ACC112 (cell line): ENCODE data around the gene KRT38.
"Not testable (repeated sequence)": the region's sequence is repeated elsewhere in the genome, so short reads cannot be mapped to it uniquely, and the experiment has no call there.

ENCODE experiments used
- H2AFZ ChIP-seq: fragments of 200-600 bp; sonication (generic); one replicate; pipeline ENCODE4 v1.6.0; 2017; ENCODE audit warnings: antibody characterized with exemption, low read length; ENCODE audit not compliant: unreplicated experiment
- H3K27ac ChIP-seq: fragments of 200-600 bp; sonication (generic); 2 replicates; pipeline ENCODE4 v1.5.1; 2014; ENCODE audit warnings: low read depth, mild to moderate bottlenecking, antibody characterized with exemption, low read length, moderate library complexity
- H3K27me3 ChIP-seq: fragments of 200-600 bp; sonication (generic); 2 replicates; pipeline ENCODE4 v1.6.1; 2014; ENCODE audit warnings: mild to moderate bottlenecking, antibody characterized with exemption, low read length, moderate library complexity, mixed read lengths; ENCODE audit not compliant: insufficient read depth
- H3K36me3 ChIP-seq: fragments of 200-600 bp; sonication (generic); 2 replicates; pipeline ENCODE4 v1.6.1; 2016; ENCODE audit warnings: mild to moderate bottlenecking, antibody characterized with exemption, low read length, moderate library complexity, mixed read lengths; ENCODE audit not compliant: insufficient read depth
- H3K4me1 ChIP-seq: fragments of 200-600 bp; sonication (generic); one replicate; pipeline ENCODE4 v1.6.1; 2016; ENCODE audit warnings: low read length, mixed read lengths; ENCODE audit not compliant: insufficient read depth, unreplicated experiment, control insufficient read depth
- H3K4me3 ChIP-seq: fragments of 200-600 bp; sonication (generic); 2 replicates; pipeline ENCODE4 v1.5.1; 2014; ENCODE audit warnings: mild to moderate bottlenecking, low read depth, low read length
- H3K79me2 ChIP-seq: fragments of 200-600 bp; sonication (generic); one replicate; pipeline ENCODE4 v1.6.0; 2016; ENCODE audit warnings: low read length; ENCODE audit not compliant: control insufficient read depth, unreplicated experiment, insufficient read depth

Gene KRT38

GRCh38 chr17:41442739-41443138, 2.0 kb upstream of the KRT38 start:
- H3K4me3 ChIP-seq: no peak overlapping the region
- H3K27me3 ChIP-seq: no peaks in the 10 kb centered on the region
- no peaks in the 10 kb centered on the region for H3K79me2 ChIP-seq
- peaks cover 18% of the 10 kb centered on the region for H3K4me1 ChIP-seq
- H3K27ac ChIP-seq: no peak overlapping the region
- H2AFZ ChIP-seq: no peak overlapping the region
- no peaks in the 10 kb centered on the region for H3K36me3 ChIP-seq

- Histone ChIP-seq H3K4me3 (no peak overlapping the region), H3K36me3 (no peaks in the 10 kb centered on the region), H2AFZ (no peak overlapping the region), H3K27me3 (no peaks in the 10 kb centered on the region), H3K27ac (no peak overlapping the region), H3K79me2 (no peaks in the 10 kb centered on the region), H3K4me1 (peaks cover 8% of the 10 kb centered on the region)
Measured at GRCh38 chr17:41439375-41439774, 1.4 kb downstream of the KRT38 start.

- Histone ChIP-seq H3K4me3 (no peak overlapping the region), H3K4me1 (peaks cover 4% of the 10 kb centered on the region), H3K27me3 (no peaks in the 10 kb centered on the region), H3K27ac (no peak overlapping the region), H3K79me2 (no peaks in the 10 kb centered on the region), H3K36me3 (no peaks in the 10 kb centered on the region), H2AFZ (no peak overlapping the region)
Measured at GRCh38 chr17:41437769-41438168, 3.0 kb downstream of the KRT38 start.

- no peaks in the 10 kb centered on the region for H3K4me1 ChIP-seq
- H3K27me3 ChIP-seq: no peaks in the 10 kb centered on the region
- no peaks in the 10 kb centered on the region for H3K36me3 ChIP-seq
- H2AFZ ChIP-seq: no peak overlapping the region
- no peaks in the 10 kb centered on the region for H3K79me2 ChIP-seq
- no peak overlapping the region for H3K4me3 ChIP-seq
- H3K27ac ChIP-seq: no peak overlapping the region
Measured at GRCh38 chr17:41437254-41437653, 3.5 kb downstream of the KRT38 start.

GRCh38 chr17:41434415-41434814, 6.4 kb downstream of the KRT38 start:
- no peak overlapping the region for H3K4me3 ChIP-seq
- no peak overlapping the region for H2AFZ ChIP-seq
- no peak overlapping the region for H3K27ac ChIP-seq
- no peaks in the 10 kb centered on the region for H3K36me3 ChIP-seq
- no peaks in the 10 kb centered on the region for H3K27me3 ChIP-seq
- H3K79me2 ChIP-seq: no peaks in the 10 kb centered on the region
- H3K4me1 ChIP-seq: no peaks in the 10 kb centered on the region

GRCh38 chr17:41434005-41434404, 6.8 kb downstream of the KRT38 start:
- Histone ChIP-seq H3K79me2 (no peaks in the 10 kb centered on the region), H3K4me3 (no peak overlapping the region), H3K36me3 (no peaks in the 10 kb centered on the region), H3K4me1 (peaks cover under 1% of the 10 kb centered on the region), H2AFZ (no peak overlapping the region), H3K27ac (no peak overlapping the region), H3K27me3 (no peaks in the 10 kb centered on the region)

GRCh38 chr17:41433586-41433985, 7.2 kb downstream of the KRT38 start:
- Histone ChIP-seq H3K36me3 (no peaks in the 10 kb centered on the region), H3K79me2 (no peaks in the 10 kb centered on the region), H3K27me3 (no peaks in the 10 kb centered on the region), H3K4me1 (peaks cover 5% of the 10 kb centered on the region), H2AFZ (no peak overlapping the region), H3K4me3 (no peak overlapping the region), H3K27ac (no peak overlapping the region)

GRCh38 chr17:41430376-41430775, 10.4 kb downstream of the KRT38 start:
- H3K36me3 ChIP-seq, H3K27ac ChIP-seq, H3K79me2 ChIP-seq, H3K4me3 ChIP-seq, H3K27me3 ChIP-seq, H3K4me1 ChIP-seq, H2AFZ ChIP-seq: not testable (repeated sequence)

- no peak overlapping the region for H3K4me3 ChIP-seq
- H3K79me2 ChIP-seq: no peaks in the 10 kb centered on the region
- H3K27me3 ChIP-seq: no peaks in the 10 kb centered on the region
- no peak overlapping the region for H3K27ac ChIP-seq
- no peaks in the 10 kb centered on the region for H3K36me3 ChIP-seq
- H2AFZ ChIP-seq: no peak overlapping the region
- H3K4me1 ChIP-seq: peaks cover 8% of the 10 kb centered on the region
Measured at GRCh38 chr17:41429667-41430066, 11.1 kb downstream of the KRT38 start.

GRCh38 chr17:41428591-41429291, 12.0 kb downstream of the KRT38 start:
- Histone ChIP-seq H3K4me3 (no peak overlapping the region), H3K27ac (no peak overlapping the region), H3K4me1 (peaks cover 8% of the 10 kb centered on the region), H3K27me3 (no peaks in the 10 kb centered on the region), H2AFZ (no peak overlapping the region), H3K79me2 (no peaks in the 10 kb centered on the region), H3K36me3 (no peaks in the 10 kb centered on the region)

GRCh38 chr17:41424111-41424635, 16.6 kb downstream of the KRT38 start, which contains the start of gene KRT37:
KRT37 (minus strand) TSS chr17:41424585; CDS start chr17:41424523, 62 bp downstream.
- H3K36me3 ChIP-seq: no peaks in the 10 kb centered on the region
- H3K27ac ChIP-seq: no peak within 1 kb of the TSS
- no peak within 1 kb of the TSS for H2AFZ ChIP-seq
- H3K4me1 ChIP-seq: peaks cover 29% of the 10 kb centered on the region
- H3K4me3 ChIP-seq: no peak within 1 kb of the TSS
- H3K27me3 ChIP-seq: no peaks in the 10 kb centered on the region
- H3K79me2 ChIP-seq: no peaks in the 10 kb centered on the region
